OCI-LY1 (cell line): ENCODE results near the gene ZSWIM9.
"Not testable (repeated sequence)": the region's sequence is repeated elsewhere in the genome, so short reads cannot be mapped to it uniquely, and the experiment has no call there.

Experiments
- H2AFZ ChIP-seq: fragments of 200-600 bp; sonication (generic), shearing (Covaris generic); 2 replicates; pipeline ENCODE4 v1.6.0; 2014; ENCODE audit warnings: antibody characterized with exemption, mild to moderate bottlenecking, low read length
- H3F3A ChIP-seq: fragments of 200-600 bp; sonication (generic), shearing (Covaris generic); 2 replicates; pipeline ENCODE4 v1.6.0; 2014; ENCODE audit warnings: mild to moderate bottlenecking, antibody characterized with exemption, low read length, moderate library complexity; ENCODE audit not compliant: insufficient read depth
- H3K27ac ChIP-seq: fragments of 200-600 bp; sonication (generic); 2 replicates; pipeline ENCODE4 v1.5.1; 2014; ENCODE audit warnings: low read length, mixed run types, mild to moderate bottlenecking, low read depth; ENCODE audit not compliant: poor library complexity, severe bottlenecking
- H3K27me3 ChIP-seq: fragments of 200-600 bp; sonication (generic); 2 replicates; pipeline ENCODE4 v1.6.0; 2014; ENCODE audit warnings: antibody characterized with exemption, mild to moderate bottlenecking, low read length, moderate library complexity; ENCODE audit not compliant: insufficient read depth
- H3K36me3 ChIP-seq: fragments of 200-600 bp; sonication (generic); 2 replicates; pipeline ENCODE4 v1.6.1; 2014; ENCODE audit warnings: mild to moderate bottlenecking, antibody characterized with exemption, low read length, moderate library complexity, mixed read lengths; ENCODE audit not compliant: insufficient read depth
- H3K4me1 ChIP-seq: fragments of 200-600 bp; sonication (generic); 2 replicates; pipeline ENCODE4 v1.5.1; 2014; ENCODE audit warnings: mild to moderate bottlenecking, low read length, moderate library complexity; ENCODE audit not compliant: insufficient read depth, severe bottlenecking
- H3K4me2 ChIP-seq: fragments of 200-600 bp; sonication (generic), shearing (Covaris generic); 2 replicates; pipeline ENCODE4 v1.6.1; 2014; ENCODE audit warnings: low read length
- H3K4me3 ChIP-seq: fragments of 200-600 bp; sonication (generic); 2 replicates; pipeline ENCODE4 v1.5.1; 2014; ENCODE audit warnings: low read length, low read depth, mild to moderate bottlenecking, mixed read lengths; ENCODE audit not compliant: poor library complexity, severe bottlenecking
- H3K79me2 ChIP-seq: fragments of 200-600 bp; shearing (Covaris generic); 2 replicates; pipeline ENCODE4 v1.6.1; 2016; ENCODE audit warnings: mixed run types, low read length, mixed read lengths; ENCODE audit not compliant: insufficient read depth
- H3K9ac ChIP-seq: fragments of 200-600 bp; sonication (generic), shearing (Covaris generic); 2 replicates; pipeline ENCODE4 v1.6.1; 2014; ENCODE audit warnings: mild to moderate bottlenecking, low read length, mixed read lengths
- H3K9me2 ChIP-seq: fragments of 200-600 bp; sonication (generic), shearing (Covaris generic); 2 replicates; pipeline ENCODE4 v1.6.1; 2014; ENCODE audit warnings: low read depth, mild to moderate bottlenecking, low read length, mixed read lengths
- H3K9me3 ChIP-seq: fragments of 200-600 bp; shearing (Covaris generic); 2 replicates; pipeline ENCODE4 v1.6.1; 2014; ENCODE audit warnings: low read length, mixed read lengths
- H4K20me1 ChIP-seq: fragments of 200-600 bp; sonication (generic), shearing (Covaris generic); 2 replicates; pipeline ENCODE4 v1.6.0; 2016; ENCODE audit warnings: mild to moderate bottlenecking, low read length; ENCODE audit not compliant: insufficient read depth
- EZH2 ChIP-seq: fragments of 200-600 bp; sonication (generic), shearing (Covaris generic); IDR thresholded peaks from 2 replicates; pipeline ENCODE4 v1.8.0; 2017; ENCODE audit warnings: borderline replicate concordance, mixed run types, mild to moderate bottlenecking, antibody characterized with exemption, low read length, moderate library complexity, mixed read lengths
- TF ChIP-seq, protein P1 (sequence below): fragments of 200-600 bp; sonication (generic), shearing (Covaris generic); IDR thresholded peaks from 2 replicates; pipeline ENCODE4 v1.5.1; 2017; ENCODE audit warnings: mild to moderate bottlenecking, antibody characterized with exemption, low read length, moderate library complexity, mixed read lengths

ZSWIM9 gene

DNA sequence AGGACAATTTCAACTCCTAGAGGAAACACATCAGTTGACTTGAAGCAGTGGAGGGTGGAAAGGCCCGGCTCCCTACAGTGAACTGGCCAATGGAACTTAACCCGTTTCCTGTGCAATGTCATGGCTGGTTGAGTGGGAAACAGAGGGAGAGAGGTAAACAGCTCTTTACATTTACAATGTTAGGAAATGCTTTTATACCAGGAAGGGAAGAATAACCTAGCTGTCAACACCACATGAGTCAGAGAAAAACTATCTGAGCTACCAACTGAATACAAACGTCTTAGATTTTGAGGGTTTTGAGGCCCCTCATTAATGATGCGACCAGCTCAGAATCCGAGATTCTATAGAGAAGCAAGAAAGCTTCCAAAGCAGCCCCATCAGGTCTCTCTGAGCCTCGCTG lies 48.5 kb downstream of the ZSWIM9 start:
- TF ChIP-seq EZH2, result no peak
- H3K9me3 ChIP-seq, result no peaks in the 10 kb centered on the region
- no peak overlapping the region for H3K9ac ChIP-seq
- no peak overlapping the region for H3K4me2 ChIP-seq
- H3K27ac ChIP-seq, result no peak overlapping the region
- no peak overlapping the region for H3K4me3 ChIP-seq
- H3F3A ChIP-seq, result no peaks in the 10 kb centered on the region; the same call in 1 of the 2 replicates
- H3K27me3 ChIP-seq, result no peaks in the 10 kb centered on the region
- no peaks in the 10 kb centered on the region for H3K9me2 ChIP-seq
- H3K79me2 ChIP-seq, result no peaks in the 10 kb centered on the region
- peaks cover 59% of the 10 kb centered on the region; the same call in 1 of the 2 replicates for H3K36me3 ChIP-seq
- H2AFZ ChIP-seq, result no peak overlapping the region
- no peaks in the 10 kb centered on the region for H4K20me1 ChIP-seq
- H3K4me1 ChIP-seq, result no peaks in the 10 kb centered on the region

DNA sequence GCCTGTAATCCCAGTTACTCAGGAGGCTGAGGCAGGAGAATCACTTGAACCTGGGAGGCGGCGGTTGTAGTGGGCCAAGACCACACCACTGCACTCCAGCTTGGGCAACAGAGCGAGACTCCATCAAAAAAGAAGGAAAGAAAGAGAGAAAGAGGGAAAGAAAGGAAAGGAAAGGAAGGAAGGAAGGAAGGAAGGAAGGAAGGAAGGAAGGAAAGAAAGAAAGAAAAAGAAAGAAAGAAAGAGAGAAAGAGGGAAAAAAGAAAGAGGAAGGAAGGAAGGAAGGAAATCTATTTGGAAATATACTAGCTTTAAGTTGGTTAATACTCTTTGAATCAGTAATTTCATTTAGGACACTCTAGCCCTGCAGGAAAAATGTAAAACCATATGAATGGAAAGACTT lies 50.3 kb downstream of the ZSWIM9 start:
- H3K4me1 ChIP-seq, H4K20me1 ChIP-seq, H3K27ac ChIP-seq, H3K9me3 ChIP-seq, H3K9ac ChIP-seq, H3K27me3 ChIP-seq, H2AFZ ChIP-seq, H3K9me2 ChIP-seq, H3K79me2 ChIP-seq, H3K4me3 ChIP-seq, H3K4me2 ChIP-seq, H3F3A ChIP-seq: not testable (repeated sequence)
- H3K36me3 ChIP-seq, result peaks cover 56% of the 10 kb centered on the region; the same call in 1 of the 2 replicates

DNA sequence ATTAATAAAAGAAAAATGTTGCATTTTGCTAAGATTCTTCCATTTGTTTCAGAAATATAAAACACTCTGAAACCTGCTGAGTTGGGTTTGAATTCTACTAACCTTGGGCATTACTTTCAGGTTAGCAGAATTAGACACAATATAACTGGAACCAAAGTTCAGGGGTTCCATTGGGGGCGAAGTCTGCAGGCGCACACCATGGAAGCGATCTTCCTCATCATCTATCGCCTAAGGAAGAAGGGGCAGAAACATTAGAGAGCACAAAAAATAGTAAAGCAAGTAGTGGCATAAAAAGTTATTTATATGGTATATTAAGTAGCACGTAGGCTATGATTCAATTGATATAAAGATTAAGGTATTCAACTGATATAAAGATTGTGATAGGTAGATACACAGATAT lies 51.1 kb downstream of the ZSWIM9 start:
- TF ChIP-seq EZH2, result no peak
- TF ChIP-seq, protein P1, sequence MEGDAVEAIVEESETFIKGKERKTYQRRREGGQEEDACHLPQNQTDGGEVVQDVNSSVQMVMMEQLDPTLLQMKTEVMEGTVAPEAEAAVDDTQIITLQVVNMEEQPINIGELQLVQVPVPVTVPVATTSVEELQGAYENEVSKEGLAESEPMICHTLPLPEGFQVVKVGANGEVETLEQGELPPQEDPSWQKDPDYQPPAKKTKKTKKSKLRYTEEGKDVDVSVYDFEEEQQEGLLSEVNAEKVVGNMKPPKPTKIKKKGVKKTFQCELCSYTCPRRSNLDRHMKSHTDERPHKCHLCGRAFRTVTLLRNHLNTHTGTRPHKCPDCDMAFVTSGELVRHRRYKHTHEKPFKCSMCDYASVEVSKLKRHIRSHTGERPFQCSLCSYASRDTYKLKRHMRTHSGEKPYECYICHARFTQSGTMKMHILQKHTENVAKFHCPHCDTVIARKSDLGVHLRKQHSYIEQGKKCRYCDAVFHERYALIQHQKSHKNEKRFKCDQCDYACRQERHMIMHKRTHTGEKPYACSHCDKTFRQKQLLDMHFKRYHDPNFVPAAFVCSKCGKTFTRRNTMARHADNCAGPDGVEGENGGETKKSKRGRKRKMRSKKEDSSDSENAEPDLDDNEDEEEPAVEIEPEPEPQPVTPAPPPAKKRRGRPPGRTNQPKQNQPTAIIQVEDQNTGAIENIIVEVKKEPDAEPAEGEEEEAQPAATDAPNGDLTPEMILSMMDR, result no peak
- Histone ChIP-seq H3K27ac (no peak overlapping the region), H3K4me2 (no peak overlapping the region), H3K79me2 (no peaks in the 10 kb centered on the region), H3F3A (no peaks in the 10 kb centered on the region; the same call in 1 of the 2 replicates), H3K9ac (no peak overlapping the region), H3K36me3 (peaks cover 54% of the 10 kb centered on the region; the same call in 1 of the 2 replicates), H3K4me3 (no peak overlapping the region), H3K9me2 (no peaks in the 10 kb centered on the region), H4K20me1 (no peaks in the 10 kb centered on the region), H3K27me3 (no peaks in the 10 kb centered on the region), H3K9me3 (no peaks in the 10 kb centered on the region), H2AFZ (no peak overlapping the region), H3K4me1 (no peaks in the 10 kb centered on the region)

DNA sequence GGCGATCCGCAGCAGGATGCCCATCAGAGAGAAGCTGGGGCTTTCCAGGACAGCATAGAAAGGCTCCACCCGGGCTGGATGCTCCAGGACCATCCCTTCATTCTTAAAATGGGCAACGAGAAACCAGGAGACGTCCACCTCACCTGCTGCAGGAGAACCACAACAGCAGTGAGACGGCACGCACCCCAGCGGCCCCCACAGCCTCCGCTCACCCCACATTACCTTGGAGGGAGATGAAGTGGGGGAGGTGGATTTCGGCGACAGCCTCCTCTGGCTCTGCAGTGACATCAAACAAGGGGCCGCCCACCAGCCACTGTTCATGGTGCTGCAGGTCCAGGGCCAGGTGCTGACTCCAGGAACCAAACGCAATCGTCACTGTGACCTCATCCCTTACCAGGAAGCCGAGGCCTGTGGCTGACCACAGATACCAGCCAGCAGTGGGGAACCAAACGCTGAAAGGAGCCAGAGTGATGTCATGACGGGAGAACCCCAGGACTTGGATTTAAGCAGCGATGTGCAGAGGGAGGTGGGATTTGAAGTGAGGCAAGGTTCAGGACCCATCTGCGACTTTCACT lies 60.2 kb downstream of the ZSWIM9 start:
- no peaks in the 10 kb centered on the region for H3K79me2 ChIP-seq
- H3F3A ChIP-seq, result no peaks in the 10 kb centered on the region
- no peak overlapping the region for H3K27ac ChIP-seq
- no peak overlapping the region for H3K4me2 ChIP-seq
- H4K20me1 ChIP-seq, result no peaks in the 10 kb centered on the region
- no peak overlapping the region for H3K4me3 ChIP-seq
- no peak overlapping the region for H2AFZ ChIP-seq
- H3K9me3 ChIP-seq, result no peaks in the 10 kb centered on the region
- H3K9ac ChIP-seq, result no peak overlapping the region
- peaks cover 87% of the 10 kb centered on the region for H3K36me3 ChIP-seq
- no peaks in the 10 kb centered on the region for H3K9me2 ChIP-seq
- H3K27me3 ChIP-seq, result no peaks in the 10 kb centered on the region
- H3K4me1 ChIP-seq, result no peaks in the 10 kb centered on the region
- no peak for TF ChIP-seq EZH2
- TF ChIP-seq, protein P1, result no peak
